IMR-90 (cell line): ENCODE measurements around the gene NUCB1. TPM values are rescaled to one million over a fixed set of nuclear protein-coding genes. Genes with fewer than 3 reads are reported as not detected.
A peak's percentile ranks its signal among the peaks of the same experiment; 100 is the strongest.

Experiments used
- ATAC-seq: fragments of 200-7000 bp; cut with Tn5 transposase; 2 replicates; pipeline ENCODE4 v1.9.1; 2020; ENCODE audit warnings: low read depth, mild to moderate bottlenecking, moderate library complexity
- BruUV-seq: library from RNA; stranded (reverse); fragments of 400-500 nt; replicated peaks from 2 replicates; lab custom pipeline; 2021; lab: Mats Ljungman, UMichigan
- CTCF ChIA-PET: fragments of 300-600 bp; formaldehyde crosslinking; extraction: SDS; loops from one replicate; lab custom pipeline; 2021; ENCODE audit warnings: antibody characterized with exemption; lab: Yijun Ruan, JAX
- POLR2A ChIA-PET: fragments of 300-600 bp; sonication (Branson Sonifier 250); formaldehyde crosslinking; loops from one replicate; lab custom pipeline; 2022; ENCODE audit warnings: antibody characterized with exemption; ENCODE audit not compliant: unreplicated experiment; lab: Charles Lee
- DNase-seq: peaks from one replicate; pipeline ENCODE4 v3.0.0; 2013
- H2AFZ ChIP-seq: replicated peaks from 2 replicates; pipeline ENCODE3; 2013; ENCODE audit warnings: low read length, mild to moderate bottlenecking; ENCODE audit not compliant: poor library complexity
- H2AK5ac ChIP-seq: 2 replicates; pipeline ENCODE4 v1.6.1; 2013; ENCODE audit warnings: low read depth, low read length, inconsistent platforms
- H2AK9ac ChIP-seq: replicated peaks from 2 replicates; pipeline ENCODE3; 2013; ENCODE audit warnings: mild to moderate bottlenecking, low read depth, low read length, moderate library complexity; ENCODE audit not compliant: poor library complexity
- H2BK120ac ChIP-seq: 2 replicates; pipeline ENCODE4 v1.6.1; 2013; ENCODE audit warnings: low read depth, low read length, inconsistent platforms
- H2BK15ac ChIP-seq: 3 replicates; pipeline ENCODE4 v1.6.1; 2013; ENCODE audit warnings: low read depth, low read length, inconsistent platforms
- H2BK20ac ChIP-seq: 2 replicates; pipeline ENCODE4 v1.6.1; 2013; ENCODE audit warnings: low read depth, mild to moderate bottlenecking, inconsistent platforms, low read length, moderate library complexity
- H2BK5ac ChIP-seq: 2 replicates; pipeline ENCODE4 v1.6.1; 2013; ENCODE audit warnings: mild to moderate bottlenecking, low read depth, low read length, inconsistent platforms; ENCODE audit not compliant: poor library complexity, severe bottlenecking
- H3K14ac ChIP-seq: replicated peaks from 2 replicates; pipeline ENCODE4 v1.6.1; 2013; ENCODE audit warnings: low read depth, low read length, inconsistent platforms
- H3K18ac ChIP-seq: 2 replicates; pipeline ENCODE4 v1.6.1; 2013; ENCODE audit warnings: low read depth, low read length, control low read depth
- H3K23ac ChIP-seq: 2 replicates; pipeline ENCODE4 v1.6.1; 2013; ENCODE audit warnings: low read depth, low read length, inconsistent platforms
- H3K27ac ChIP-seq: 2 replicates; pipeline ENCODE4 v1.5.1; 2013; ENCODE audit warnings: mild to moderate bottlenecking, control low read depth, low read length; ENCODE audit not compliant: insufficient read depth
- H3K27me3 ChIP-seq: 2 replicates; pipeline ENCODE4 v1.6.1; 2013; ENCODE audit warnings: low read length; ENCODE audit not compliant: control insufficient read depth, insufficient read depth
- H3K36me3 ChIP-seq: 2 replicates; pipeline ENCODE4 v1.6.1; 2013; ENCODE audit warnings: low read length, mixed read lengths; ENCODE audit not compliant: control insufficient read depth, insufficient read depth
- H3K4ac ChIP-seq: 2 replicates; pipeline ENCODE4 v1.6.1; 2013; ENCODE audit warnings: low read depth, low read length, inconsistent platforms
- H3K4me1 ChIP-seq: 2 replicates; pipeline ENCODE4 v1.6.1; 2013; ENCODE audit warnings: low read length, mixed read lengths; ENCODE audit not compliant: control insufficient read depth, insufficient read depth
- H3K4me2 ChIP-seq: 2 replicates; pipeline ENCODE4 v1.6.1; 2013; ENCODE audit warnings: low read depth, mild to moderate bottlenecking, control low read depth, low read length, moderate library complexity
- H3K4me3 ChIP-seq: 2 replicates; pipeline ENCODE4 v1.5.1; 2013; ENCODE audit warnings: low read depth, mild to moderate bottlenecking, control low read depth, low read length, moderate library complexity; ENCODE audit not compliant: insufficient read depth
- H3K56ac ChIP-seq: 2 replicates; pipeline ENCODE4 v1.6.1; 2013; ENCODE audit warnings: low read length, inconsistent platforms; ENCODE audit not compliant: insufficient read depth; ENCODE audit errors: extremely low read depth
- H3K79me1 ChIP-seq, 2 experiments: 2 replicates each; pipeline ENCODE4 v1.6.1; 2013; ENCODE audit warnings: low read length in 2 of 2, inconsistent platforms in 1 of 2, low read depth in 1 of 2
- H3K9ac ChIP-seq: 2 replicates; pipeline ENCODE4 v1.6.1; 2013; ENCODE audit warnings: low read depth, low read length, control low read depth
- H3K9me1 ChIP-seq: 2 replicates; pipeline ENCODE4 v1.6.1; 2013; ENCODE audit warnings: low read length, inconsistent platforms; ENCODE audit not compliant: insufficient read depth
- H3K9me3 ChIP-seq: 2 replicates; pipeline ENCODE4 v1.6.1; 2013; ENCODE audit warnings: low read length; ENCODE audit not compliant: control insufficient read depth, insufficient read depth
- H4K20me1 ChIP-seq: 2 replicates; pipeline ENCODE4 v1.6.1; 2013; ENCODE audit warnings: low read length, inconsistent platforms; ENCODE audit not compliant: insufficient read depth
- H4K5ac ChIP-seq: 2 replicates; pipeline ENCODE4 v1.6.1; 2013; ENCODE audit warnings: mild to moderate bottlenecking, low read depth, low read length, control low read depth
- H4K8ac ChIP-seq, 2 experiments: 2 replicates each; pipeline ENCODE4 v1.6.1; 2013; ENCODE audit warnings: low read depth in 2 of 2, low read length in 2 of 2, control low read depth in 1 of 2, inconsistent platforms in 1 of 2
- H4K91ac ChIP-seq: 2 replicates; pipeline ENCODE4 v1.6.1; 2013; ENCODE audit warnings: low read depth, low read length, inconsistent platforms; ENCODE audit not compliant: insufficient read depth
- BHLHE40 ChIP-seq: fragments of 150-350 bp; IDR thresholded peaks from 2 replicates; pipeline ENCODE4 v1.6.1; 2016; ENCODE audit warnings: mild to moderate bottlenecking, low read depth, low read length
- CEBPB ChIP-seq: IDR thresholded peaks from 2 replicates; pipeline ENCODE4 v1.6.1; 2012; ENCODE audit warnings: low read depth, low read length, improper control_type of control experiment
- CHD1 ChIP-seq: IDR thresholded peaks from 2 replicates; pipeline ENCODE4 v1.6.1; 2012; ENCODE audit warnings: low read depth, low read length, improper control_type of control experiment
- ELK1 ChIP-seq: fragments of 150-350 bp; IDR thresholded peaks from 2 replicates; pipeline ENCODE4 v1.6.1; 2016; ENCODE audit warnings: low read depth, mild to moderate bottlenecking, low read length, moderate library complexity, borderline replicate concordance
- FOS ChIP-seq: fragments of 150-350 bp; IDR thresholded peaks from 2 replicates; pipeline ENCODE4 v1.6.1; 2016; ENCODE audit warnings: low read depth, low read length
- MAFK ChIP-seq: IDR thresholded peaks from 2 replicates; pipeline ENCODE4 v1.6.1; 2012; ENCODE audit warnings: low read depth, low read length, improper control_type of control experiment
- MAZ ChIP-seq: IDR thresholded peaks from 2 replicates; pipeline ENCODE4 v1.6.1; 2012; ENCODE audit warnings: low read depth, mild to moderate bottlenecking, low read length, improper control_type of control experiment, moderate library complexity, borderline replicate concordance
- MXI1 ChIP-seq: IDR thresholded peaks from 2 replicates; pipeline ENCODE4 v1.6.1; 2012; ENCODE audit warnings: low read depth, mild to moderate bottlenecking, low read length, moderate library complexity, borderline replicate concordance
- NFE2L2 ChIP-seq: fragments of 150-350 bp; IDR thresholded peaks from 2 replicates; pipeline ENCODE4 v1.6.1; 2016; ENCODE audit warnings: low read depth, mild to moderate bottlenecking, low read length
- POLR2A ChIP-seq: IDR thresholded peaks from 2 replicates; pipeline ENCODE4 v1.6.1; 2012; ENCODE audit warnings: mild to moderate bottlenecking, low read depth, low read length
- RAD21 ChIP-seq: IDR thresholded peaks from 2 replicates; pipeline ENCODE4 v1.6.1; 2012; ENCODE audit warnings: low read length, improper control_type of control experiment
- RFX5 ChIP-seq: IDR thresholded peaks from 2 replicates; pipeline ENCODE4 v1.8.0; 2012; ENCODE audit warnings: low read depth, mild to moderate bottlenecking, low read length, moderate library complexity
- SMC3 ChIP-seq: fragments of 150-350 bp; IDR thresholded peaks from 2 replicates; pipeline ENCODE4 v1.6.1; 2016; ENCODE audit warnings: low read depth, mild to moderate bottlenecking, antibody characterized with exemption, low read length, moderate library complexity
- USF2 ChIP-seq: fragments of 150-350 bp; IDR thresholded peaks from 2 replicates; pipeline ENCODE4 v1.6.1; 2017; ENCODE audit warnings: mild to moderate bottlenecking, antibody characterized with exemption, low read length, low read depth
- WGBS, 2 experiments: methylation state at CpG; one replicate each; pipeline versions ENCODE4 v1.1.5 to v1.1.7; 2013; ENCODE audit warnings: missing lambda C conversion rate in 2 of 2; ENCODE audit not compliant: insufficient read length in 1 of 2; ENCODE audit errors: extremely low coverage in 2 of 2; 5-methylcytosine and 5-hydroxymethylcytosine counted together
- dilution Hi-C: fragments of 300-500 bp; cut with HindIII; formaldehyde crosslinking; loops from one replicate; pipeline ENCODE4 v1.14.3; 2018; ENCODE audit warnings: low sequenced_read_pairs; ENCODE audit not compliant: unreplicated experiment
- in situ Hi-C: fragments of 300-500 bp; cut with MboI; formaldehyde crosslinking; loops from 3 replicates; pipeline ENCODE4 v1.14.3; 2019; ENCODE audit warnings: low sequenced_read_pairs, inconsistent platforms, mixed read lengths
- intact Hi-C: fragments of 100-400 bp; cut with micrococcal nuclease; formaldehyde crosslinking; loops from 2 replicates; pipeline ENCODE4 v1.10.0; 2022
- polyA plus RNA-seq, 3 experiments: library from polyadenylated mRNA; depleted of rRNA; stranded (reverse); fragments of >200 nt; gene quantifications; 2 replicates each; pipeline ENCODE4 v1.2.3, GENCODE V29; 2012; ENCODE audit warnings: low replicate concordance in 1 of 3
- total RNA-seq: library from RNA; depleted of rRNA; stranded (reverse); fragments of >200 nt; gene quantifications from 2 replicates; pipeline ENCODE4 v1.2.3, GENCODE V29; 2012

The NUCB1 gene
- total and polyA plus RNA-seq, 2 of the 4 experiments (the other 2 are of a cell fraction) = 37.3 to 253 TPM

DNA sequence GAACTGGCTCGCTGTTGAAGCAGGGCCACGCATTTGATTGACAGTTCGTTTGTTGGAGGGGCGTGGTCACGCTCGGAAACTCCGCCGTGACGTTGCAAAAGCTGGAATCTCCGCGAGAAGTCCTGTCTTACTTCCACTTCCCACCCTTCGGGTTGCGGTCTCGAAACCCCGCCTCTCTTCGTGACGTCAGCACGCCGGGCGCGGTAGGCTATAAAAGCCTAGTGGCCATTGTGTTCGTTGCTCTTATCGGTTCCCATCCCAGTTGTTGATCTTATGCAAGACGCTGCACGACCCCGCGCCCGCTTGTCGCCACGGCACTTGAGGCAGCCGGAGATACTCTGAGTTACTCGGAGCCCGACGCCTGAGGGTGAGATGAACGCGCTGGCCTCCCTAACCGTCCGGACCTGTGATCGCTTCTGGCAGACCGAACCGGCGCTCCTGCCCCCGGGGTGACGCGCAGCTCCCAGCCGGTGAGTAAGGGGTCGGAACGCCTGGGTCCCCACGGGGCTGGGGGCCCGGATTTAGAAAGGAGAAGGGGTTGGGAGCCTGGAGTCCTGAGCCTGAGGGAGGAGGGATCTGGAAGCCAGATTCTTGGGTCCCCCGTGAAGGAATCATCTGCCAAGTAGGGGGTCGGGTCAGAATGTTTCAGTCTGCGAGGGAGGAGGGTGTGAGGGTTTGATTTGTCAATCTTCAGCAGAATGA lies 27.8 kb upstream of the NUCB1 start, which contains the start of gene PPP1R15A (continued):
- 0 out of 2 replicates have a peak, but pooled peaks have one; percentile 19 for TF ChIP-seq FOS
- peak; percentile 79 for TF ChIP-seq NFE2L2

DNA sequence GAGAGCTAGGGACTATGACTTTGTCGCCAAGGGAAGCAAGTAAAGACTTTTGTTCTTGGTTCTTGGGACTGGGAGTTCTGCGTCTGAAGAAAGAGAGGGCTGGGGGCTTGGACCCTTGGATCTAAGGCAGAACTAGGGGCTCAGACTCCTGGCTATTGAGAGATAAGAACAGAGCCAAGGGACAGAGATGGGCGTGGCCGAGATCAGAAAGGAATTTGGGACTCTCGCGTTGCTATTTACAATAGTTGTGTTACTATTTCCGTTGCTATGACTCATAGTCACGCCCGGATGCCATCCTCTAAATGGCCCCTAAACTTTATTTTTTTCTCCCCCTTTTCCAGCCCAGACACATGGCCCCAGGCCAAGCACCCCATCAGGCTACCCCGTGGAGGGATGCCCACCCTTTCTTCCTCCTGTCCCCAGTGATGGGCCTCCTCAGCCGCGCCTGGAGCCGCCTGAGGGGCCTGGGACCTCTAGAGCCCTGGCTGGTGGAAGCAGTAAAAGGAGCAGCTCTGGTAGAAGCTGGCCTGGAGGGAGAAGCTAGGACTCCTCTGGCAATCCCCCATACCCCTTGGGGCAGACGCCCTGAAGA lies 27.1 kb upstream of the NUCB1 start:
- Histone ChIP-seq H2BK5ac (peak overlapping the region; percentile 94), H3K36me3 (peaks cover 36% of the 10 kb centered on the region), H3K9ac (peak overlapping the region; percentile 95), H3K4me3 (peak overlapping the region; percentile 71), H2AK9ac (peak overlapping the region; percentile 100), H3K4me1 (peaks cover 11% of the 10 kb centered on the region), H2BK20ac (peak overlapping the region; percentile 60), H3K27me3 (no peaks in the 10 kb centered on the region), H3K23ac (peak overlapping the region; percentile 99), H3K9me3 (no peaks in the 10 kb centered on the region), H3K14ac (peak overlapping the region; percentile 100), H3K4me2 (peak overlapping the region; percentile 99), H4K5ac (peak overlapping the region; percentile 59), H2AK5ac (peak overlapping the region; percentile 97), H2BK15ac (peak overlapping the region; percentile 53; the same call in 1 of the 3 replicates), H3K79me1 (peaks cover 0 to 63% of the 10 kb centered on the region in 2 experiments), H3K9me1 (no peaks in the 10 kb centered on the region; the same call in 1 of the 2 replicates), H3K18ac (peak overlapping the region; percentile 70), H4K91ac (peak overlapping the region; percentile 97), H4K20me1 (peaks cover 56% of the 10 kb centered on the region), H2BK120ac (peak overlapping the region; percentile 88), H3K4ac (peak overlapping the region; percentile 99), H3K56ac (peak overlapping the region; percentile 98), H4K8ac (peak overlapping the region; percentile 18 to 91; a peak in 3 of 4 replicates), H3K27ac (peak overlapping the region; percentile 92), H2AFZ (no peak overlapping the region)
- CTCF ChIA-PET = no interaction called here
- in situ Hi-C loops = no loop called here
- 0% methylated on average over 4 of the region's 14 CpGs; no CpG with 5 or more reads in 1 of the 2 experiments for WGBS, 2 experiments
- POLR2A ChIA-PET = interaction anchor here (0.6 to 1.0 kb wide), 4 partner anchors 8 to 312 kb away, joined by 3 to 6 read pairs (median 4); no protein-coding TSS in a partner anchor
- peak; percentile 28 for ATAC-seq
- intact Hi-C loops = no loop called here
- peak; percentile 94 for DNase-seq
- dilution Hi-C loops = no loop called here
- no TSS peak for BruUV-seq
- no peak for TF ChIP-seq USF2
- TF ChIP-seq RFX5 = no peak
- no peak for TF ChIP-seq SMC3
- TF ChIP-seq POLR2A = peak; percentile 53; the same call in 1 of the 2 replicates
- TF ChIP-seq MAZ = no peak
- no peak; the same call in 1 of the 2 replicates for TF ChIP-seq CHD1
- TF ChIP-seq MXI1 = peak; percentile 86
- peak; percentile 80 for TF ChIP-seq BHLHE40
- no peak for TF ChIP-seq MAFK
- TF ChIP-seq ELK1 = no peak
- TF ChIP-seq CEBPB = no peak
- no peak for TF ChIP-seq NFE2L2
- TF ChIP-seq RAD21 = no peak
